ENCODE results near the gene MYH10. TPM values are rescaled to one million over a fixed set of nuclear protein-coding genes. Genes with fewer than 3 reads are reported as not detected.
A peak's percentile ranks its signal among the peaks of the same experiment; 100 is the strongest.

Gene MYH10
- total RNA-seq, 8 experiments from 2014 or later: 67.1 to 263 (median 139) TPM

DNA sequence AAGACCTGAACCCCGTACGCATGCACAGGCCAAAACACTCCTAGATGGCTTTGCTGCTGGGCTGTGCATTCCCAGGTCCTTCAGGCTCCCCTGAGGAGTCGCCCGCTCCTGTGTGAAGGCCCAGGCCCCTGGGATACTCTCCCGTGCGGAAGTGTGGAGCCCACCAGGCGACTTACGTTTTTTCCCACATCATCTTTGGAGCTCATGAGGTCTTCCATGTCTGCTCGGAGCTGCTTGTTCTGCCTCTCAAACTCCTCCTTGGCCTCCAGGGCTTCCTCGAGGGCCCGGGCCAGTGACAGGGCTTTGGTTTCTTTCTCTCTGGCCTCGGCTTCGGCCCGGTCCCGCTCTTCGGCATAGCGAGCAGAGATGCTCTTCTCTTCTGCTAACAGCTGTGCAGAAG, 138.4 kb downstream of the MYH10 start:
- no peak overlapping the region for H3K4me3 ChIP-seq
- no peak for ATAC-seq (replicated peaks in 6 of 8)
- H3K4me1 ChIP-seq (replicated peaks in 1 of 2): no peaks in the 10 kb centered on the region
- in situ Hi-C loops (cut with MboI; ENCODE audit: low pct_unique_long_range_greater_than_20kb in 2 of 9, low sequenced_read_pairs in 9 of 9, unreplicated experiment in 9 of 9): no loop called here
- no peak overlapping the region for H3K27ac ChIP-seq
- 80 to 100% (median 97%) methylated on average over 1 to 13 of the region's 17 CpGs; no CpG with 5 or more reads in 1 of the 10 experiments for WGBS, 10 experiments

DNA sequence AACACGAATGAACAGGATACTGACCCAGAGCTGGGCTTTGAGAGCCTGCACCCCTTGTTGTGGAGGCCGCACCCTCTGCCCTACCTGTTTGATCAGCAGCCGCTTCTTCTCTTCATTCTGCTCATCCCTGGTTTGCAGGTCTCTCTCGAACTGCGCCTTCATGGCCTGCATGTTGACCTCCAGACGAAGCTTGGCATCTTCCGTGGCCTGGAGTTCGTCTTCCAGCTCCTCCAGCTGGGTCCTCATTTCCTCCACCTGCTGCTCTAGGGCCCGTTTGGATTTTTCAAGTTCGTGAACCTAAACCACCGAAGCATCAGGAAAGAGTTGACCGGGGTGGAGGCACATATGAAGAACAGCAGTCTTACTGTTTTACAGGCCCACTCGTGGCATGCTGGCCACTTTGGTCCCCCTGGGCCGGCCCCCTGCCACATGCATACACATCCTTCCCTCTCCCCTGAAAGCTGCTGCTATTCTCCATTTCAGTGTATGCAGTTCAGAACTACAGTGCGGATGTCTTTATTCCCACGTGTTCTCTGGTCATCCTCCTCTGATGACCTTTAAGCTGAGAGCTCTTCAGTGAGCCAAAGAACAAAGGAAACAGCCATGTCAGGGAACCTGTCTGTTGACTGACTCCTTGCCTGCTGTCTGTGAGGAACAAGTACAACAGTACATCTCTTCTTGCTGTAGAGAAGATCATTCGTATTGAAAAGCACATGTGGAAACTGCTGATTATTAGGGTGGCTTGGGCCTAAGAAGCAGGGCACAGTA, 140.1 kb downstream of the MYH10 start:
- H3K4me1 ChIP-seq (replicated peaks in 1 of 2): no peaks in the 10 kb centered on the region
- no peak for ATAC-seq (replicated peaks in 6 of 8)
- 80 to 100% (median 89%) methylated on average over 1 to 11 of the region's 17 CpGs; no CpG with 5 or more reads in 3 of the 10 experiments for WGBS, 10 experiments
- no peak overlapping the region for H3K27ac ChIP-seq
- H3K4me3 ChIP-seq: no peak overlapping the region
- in situ Hi-C loops (cut with MboI; ENCODE audit: low pct_unique_long_range_greater_than_20kb in 2 of 9, low sequenced_read_pairs in 9 of 9, unreplicated experiment in 9 of 9): no loop called here

DNA sequence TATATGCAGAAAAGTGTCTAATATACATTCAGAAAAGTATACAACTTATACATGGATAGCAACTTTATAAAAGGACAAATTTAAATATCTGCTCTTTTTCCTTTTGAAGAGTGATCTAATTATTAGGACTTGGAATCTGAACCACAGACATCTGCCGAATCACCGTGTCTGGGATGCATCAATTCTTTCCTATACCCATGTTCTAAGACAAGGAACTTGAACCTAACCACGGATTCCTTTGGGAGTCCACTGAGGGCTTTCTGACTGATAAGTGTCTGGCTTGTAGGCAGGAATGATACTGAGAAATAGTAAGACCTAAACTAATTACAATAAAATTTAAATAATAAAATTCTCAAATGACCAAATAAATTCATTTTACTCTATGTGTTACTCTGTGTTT, 140.7 kb downstream of the MYH10 start:
- ATAC-seq (replicated peaks in 6 of 8): no peak
- H3K27ac ChIP-seq: no peak overlapping the region
- in situ Hi-C loops (cut with MboI; ENCODE audit: low pct_unique_long_range_greater_than_20kb in 2 of 9, low sequenced_read_pairs in 9 of 9, unreplicated experiment in 9 of 9): no loop called here
- H3K4me1 ChIP-seq (replicated peaks in 1 of 2): no peaks in the 10 kb centered on the region
- H3K4me3 ChIP-seq: no peak overlapping the region
- WGBS, 10 experiments: 47 to 100% (median 97%) methylated on average over 2 to 3 of the region's 3 CpGs; no CpG with 5 or more reads in 5 of the 10 experiments

DNA sequence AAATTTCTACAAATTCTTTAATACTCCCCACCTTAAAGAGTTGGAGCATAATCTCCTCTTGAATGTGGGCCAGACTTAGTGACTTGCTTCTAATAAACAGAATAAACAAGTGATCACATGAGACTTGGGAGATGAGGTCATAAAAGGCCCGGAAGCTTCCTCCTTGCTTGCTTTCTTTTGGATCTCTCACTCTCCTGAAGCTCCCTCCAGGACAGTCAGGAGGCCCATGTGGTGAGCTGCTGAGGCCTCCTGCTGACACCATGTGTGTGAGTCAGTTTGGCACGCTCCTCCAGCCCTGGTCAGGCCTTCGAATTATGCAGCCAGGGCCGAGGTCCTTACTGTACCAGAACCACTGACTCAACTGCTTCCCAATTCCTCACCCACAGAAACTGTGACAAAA, 141.6 kb downstream of the MYH10 start:
- no peak overlapping the region for H3K27ac ChIP-seq
- in situ Hi-C loops (cut with MboI; ENCODE audit: low pct_unique_long_range_greater_than_20kb in 2 of 9, low sequenced_read_pairs in 9 of 9, unreplicated experiment in 9 of 9): no loop called here
- ATAC-seq (replicated peaks in 6 of 8): peak; percentile 66 to 99 (median 85)
- no peak overlapping the region for H3K4me3 ChIP-seq
- 0 to 100% (median 69%) methylated on average over 2 to 4 of the region's 4 CpGs; no CpG with 5 or more reads in 4 of the 10 experiments for WGBS, 10 experiments
- H3K4me1 ChIP-seq (replicated peaks in 1 of 2): no peaks in the 10 kb centered on the region

DNA sequence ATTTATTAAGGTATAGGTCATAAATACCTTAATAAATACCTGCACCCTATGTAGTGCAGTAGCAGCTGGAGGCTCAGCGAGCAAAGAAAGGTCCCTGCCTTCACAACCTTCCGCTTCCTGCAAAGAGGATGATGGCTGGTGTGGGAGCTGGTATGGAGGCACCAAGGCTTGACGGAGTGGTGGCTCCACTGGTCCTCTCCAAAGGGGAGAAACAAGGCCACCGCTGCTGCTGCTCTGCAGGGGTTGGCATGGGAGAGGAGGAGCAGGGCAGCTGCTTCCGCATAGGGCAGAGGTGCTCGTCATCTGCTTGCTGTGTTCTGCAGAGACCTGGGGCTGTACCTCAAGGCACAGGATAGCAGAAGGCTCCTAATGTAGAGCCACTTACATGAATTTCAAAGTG, 142.0 kb downstream of the MYH10 start:
- Histone ChIP-seq H3K4me1 (replicated peaks in 1 of 2) (no peaks in the 10 kb centered on the region), H3K27ac (no peak overlapping the region), H3K4me3 (no peak overlapping the region)
- WGBS, 10 experiments: 83 to 100% (median 100%) methylated on average over 1 to 6 of the region's 6 CpGs; no CpG with 5 or more reads in 3 of the 10 experiments
- in situ Hi-C loops (cut with MboI; ENCODE audit: low pct_unique_long_range_greater_than_20kb in 2 of 9, low sequenced_read_pairs in 9 of 9, unreplicated experiment in 9 of 9): no loop called here
- ATAC-seq (replicated peaks in 6 of 8): peak in 6 of 8 experiments; percentile 8 to 41 (median 26)

DNA sequence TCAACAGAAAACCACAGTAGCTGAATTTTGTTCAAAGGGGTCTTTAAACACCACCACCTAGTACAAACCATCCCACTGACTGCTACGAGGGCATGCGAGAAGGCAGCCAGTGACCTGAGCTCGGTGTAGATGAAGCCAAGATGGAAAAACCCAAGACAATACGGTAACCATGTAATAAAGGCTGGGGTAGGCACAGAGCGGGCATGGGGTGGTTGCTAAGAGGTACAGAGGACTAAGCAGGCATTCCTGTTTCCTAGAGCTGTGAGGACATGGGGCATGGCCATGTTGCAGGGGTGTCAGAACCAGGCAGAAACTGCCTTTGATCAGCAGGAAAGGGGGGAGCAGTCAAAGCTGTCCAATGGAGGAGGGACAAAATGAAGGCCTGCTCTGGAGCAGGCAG, 142.8 kb downstream of the MYH10 start:
- in situ Hi-C loops (cut with MboI; ENCODE audit: low pct_unique_long_range_greater_than_20kb in 2 of 9, low sequenced_read_pairs in 9 of 9, unreplicated experiment in 9 of 9): no loop called here
- 92 to 100% (median 98%) methylated on average over 1 to 5 of the region's 5 CpGs; no CpG with 5 or more reads in 5 of the 10 experiments for WGBS, 10 experiments
- peak in 3 of 8 experiments; percentile 3 to 59 (median 12) for ATAC-seq (replicated peaks in 6 of 8)

DNA sequence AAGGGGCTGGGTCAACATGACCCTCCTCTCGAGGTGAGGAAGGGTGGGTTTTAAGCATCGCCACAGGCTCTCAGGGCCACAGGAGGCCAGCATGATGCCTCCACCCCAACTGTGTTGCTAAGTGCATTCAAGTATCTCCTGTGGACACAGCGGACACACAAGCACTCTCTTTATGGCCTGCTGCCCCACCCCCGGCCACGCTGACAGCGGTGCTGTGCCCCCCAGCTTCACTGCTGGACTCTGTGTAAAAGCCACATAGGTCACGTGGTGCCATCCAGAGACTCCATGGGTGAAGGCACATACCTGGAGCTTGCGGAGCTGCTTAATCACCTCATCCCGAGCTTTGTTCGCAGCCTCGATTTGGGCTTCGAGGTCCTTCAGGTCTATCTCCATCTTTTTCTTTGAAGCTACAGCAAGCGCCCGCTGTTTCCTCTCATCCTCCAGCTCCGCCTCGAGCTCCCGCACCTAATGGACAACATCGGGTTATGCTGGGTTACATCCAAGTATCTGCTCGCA, 143.3 kb downstream of the MYH10 start:
- no peak overlapping the region for H3K27ac ChIP-seq
- H3K4me1 ChIP-seq (replicated peaks in 1 of 2): no peaks in the 10 kb centered on the region
- in situ Hi-C loops (cut with MboI; ENCODE audit: low pct_unique_long_range_greater_than_20kb in 2 of 9, low sequenced_read_pairs in 9 of 9, unreplicated experiment in 9 of 9): no loop called here
- ATAC-seq (replicated peaks in 6 of 8): no peak
- no peak overlapping the region for H3K4me3 ChIP-seq
- 50 to 100% (median 94%) methylated on average over 2 to 13 of the region's 19 CpGs; no CpG with 5 or more reads in 3 of the 10 experiments for WGBS, 10 experiments

More for the DNA sequence above, 142.8 kb downstream of the MYH10 start:
- no peak overlapping the region for H3K27ac ChIP-seq
- no peaks in the 10 kb centered on the region for H3K4me1 ChIP-seq (replicated peaks in 1 of 2)
- no peak overlapping the region for H3K4me3 ChIP-seq

DNA sequence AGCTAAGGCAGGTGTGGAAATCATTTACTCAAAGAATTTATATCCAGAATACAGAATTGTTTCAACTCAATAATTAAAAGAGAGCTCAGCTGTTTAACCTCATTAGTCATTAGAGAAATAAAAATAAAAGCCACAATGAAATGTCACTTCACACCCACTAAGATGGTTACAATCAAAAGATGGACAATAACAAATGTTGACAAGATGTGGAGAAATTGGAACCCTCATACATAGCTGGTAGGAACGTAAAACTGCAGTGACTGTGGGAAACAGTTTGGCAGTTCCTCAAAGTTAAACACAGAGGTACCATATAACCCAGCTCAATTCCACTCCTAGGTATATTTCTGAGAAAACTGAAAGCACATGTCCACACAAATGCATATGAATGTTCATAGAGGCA, 145.0 kb downstream of the MYH10 start:
- 33 to 100% (median 100%) methylated on average over 1 of the region's 1 CpG; no CpG with 5 or more reads in 5 of the 10 experiments for WGBS, 10 experiments
- H3K4me3 ChIP-seq: no peak overlapping the region
- in situ Hi-C loops (cut with MboI; ENCODE audit: low pct_unique_long_range_greater_than_20kb in 2 of 9, low sequenced_read_pairs in 9 of 9, unreplicated experiment in 9 of 9): no loop called here
- no peak overlapping the region for H3K27ac ChIP-seq
- no peaks in the 10 kb centered on the region for H3K4me1 ChIP-seq (replicated peaks in 1 of 2)
- ATAC-seq (replicated peaks in 6 of 8): no peak

DNA sequence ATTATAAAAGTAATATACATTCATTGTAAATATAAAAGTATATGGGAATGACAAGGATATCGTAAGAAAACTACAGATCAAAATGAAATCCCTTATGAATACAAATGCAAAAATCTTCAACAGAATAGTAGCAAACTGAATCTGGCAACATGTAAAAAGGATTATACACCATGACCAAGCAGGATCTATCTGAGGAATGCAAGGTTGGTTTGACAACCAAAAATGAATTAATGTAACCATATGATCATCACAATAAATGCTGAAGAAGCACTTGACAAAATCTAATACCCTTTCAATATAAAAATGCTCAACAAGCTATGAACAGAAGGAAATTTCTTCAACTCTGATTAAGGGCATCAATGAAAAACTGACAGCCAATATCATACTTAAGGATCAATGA, 146.1 kb downstream of the MYH10 start:
- WGBS, 10 experiments: 100% methylated on average over 1 of the region's 1 CpG; no CpG with 5 or more reads in 2 of the 10 experiments
- no peak for ATAC-seq (replicated peaks in 6 of 8)
- Histone ChIP-seq H3K27ac (no peak overlapping the region), H3K4me3 (no peak overlapping the region), H3K4me1 (replicated peaks in 1 of 2) (no peaks in the 10 kb centered on the region)
- in situ Hi-C loops (cut with MboI; ENCODE audit: low pct_unique_long_range_greater_than_20kb in 2 of 9, low sequenced_read_pairs in 9 of 9, unreplicated experiment in 9 of 9): no loop called here

DNA sequence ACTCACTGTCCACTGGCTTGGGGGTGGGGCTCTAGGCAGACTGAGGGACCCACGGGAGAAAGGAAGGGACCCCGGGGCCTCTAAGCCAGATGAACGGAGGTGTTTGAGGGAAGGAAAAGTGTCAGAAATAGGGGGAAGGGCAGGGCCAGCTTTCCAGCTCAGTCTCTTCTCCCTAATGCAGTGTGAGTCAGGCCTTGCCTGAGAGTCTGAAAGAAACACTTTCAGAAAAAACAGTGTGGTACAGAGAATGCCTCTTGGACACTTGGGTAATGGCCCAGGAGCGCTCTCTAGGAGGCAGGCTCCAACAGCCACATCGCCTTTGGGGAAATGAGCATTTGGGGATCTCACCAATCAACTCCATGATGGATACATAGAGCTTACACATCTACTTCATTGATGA, 148.0 kb downstream of the MYH10 start:
- WGBS, 10 experiments: 85 to 100% (median 100%) methylated on average over 1 to 4 of the region's 5 CpGs; no CpG with 5 or more reads in 3 of the 10 experiments
- ATAC-seq (replicated peaks in 6 of 8): peak in 1 of 8 experiments; percentile 6
- in situ Hi-C loops (cut with MboI; ENCODE audit: low pct_unique_long_range_greater_than_20kb in 2 of 9, low sequenced_read_pairs in 9 of 9, unreplicated experiment in 9 of 9): no loop called here
- no peaks in the 10 kb centered on the region for H3K4me1 ChIP-seq (replicated peaks in 1 of 2)
- no peak overlapping the region for H3K4me3 ChIP-seq
- no peak overlapping the region for H3K27ac ChIP-seq

DNA sequence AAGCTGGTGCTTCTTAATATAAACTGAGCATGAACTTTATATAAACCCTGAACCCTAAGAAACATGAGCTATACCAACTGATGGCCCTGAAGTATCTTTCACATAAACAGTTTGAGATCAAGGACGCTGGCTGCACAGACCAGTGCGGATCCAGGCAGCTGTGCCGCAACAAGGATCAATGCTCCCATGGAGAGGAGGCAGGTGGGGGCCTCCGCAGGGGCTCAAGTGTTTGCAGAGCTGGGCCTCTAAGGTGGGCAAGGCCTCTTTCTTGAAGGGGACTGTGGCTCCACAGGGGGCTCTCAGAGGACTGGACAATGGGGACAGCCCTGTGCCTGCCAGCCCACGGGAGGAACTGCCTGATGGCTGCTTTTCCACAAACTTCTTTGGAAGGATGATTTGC, 148.8 kb downstream of the MYH10 start:
- H3K4me1 ChIP-seq (replicated peaks in 1 of 2): no peaks in the 10 kb centered on the region
- no peak overlapping the region for H3K27ac ChIP-seq
- WGBS, 10 experiments: 80 to 100% (median 98%) methylated on average over 1 to 4 of the region's 5 CpGs; no CpG with 5 or more reads in 6 of the 10 experiments
- in situ Hi-C loops (cut with MboI; ENCODE audit: low pct_unique_long_range_greater_than_20kb in 2 of 9, low sequenced_read_pairs in 9 of 9, unreplicated experiment in 9 of 9): no loop called here
- no peak for ATAC-seq (replicated peaks in 6 of 8)
- H3K4me3 ChIP-seq: no peak overlapping the region

DNA sequence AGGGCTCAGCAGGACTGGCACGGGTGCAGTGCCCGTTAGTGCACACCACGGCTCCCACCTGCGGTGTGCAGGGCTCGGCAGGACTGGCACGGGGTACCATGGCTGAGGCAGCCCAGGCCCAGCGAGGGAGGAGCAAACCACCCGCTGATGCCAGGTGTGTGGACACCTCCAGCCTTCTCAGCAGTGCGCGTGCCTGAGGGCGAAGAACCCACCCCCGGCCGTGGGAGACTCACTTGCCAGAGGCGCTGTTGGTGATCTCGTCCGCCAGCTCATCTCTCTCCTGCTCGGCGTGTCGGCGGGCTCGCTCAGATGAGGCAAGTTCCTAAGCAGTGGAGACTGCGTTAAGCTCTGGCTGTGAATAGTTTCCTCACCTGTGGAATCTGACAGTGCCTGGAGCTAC, 149.4 kb downstream of the MYH10 start:
- WGBS, 10 experiments: 60 to 100% (median 100%) methylated on average over 1 to 6 of the region's 22 CpGs; no CpG with 5 or more reads in 5 of the 10 experiments
- H3K4me1 ChIP-seq (replicated peaks in 1 of 2): no peaks in the 10 kb centered on the region
- peak in 1 of 8 experiments; percentile 12 for ATAC-seq (replicated peaks in 6 of 8)
- in situ Hi-C loops (cut with MboI; ENCODE audit: low pct_unique_long_range_greater_than_20kb in 2 of 9, low sequenced_read_pairs in 9 of 9, unreplicated experiment in 9 of 9): no loop called here
- H3K4me3 ChIP-seq: no peak overlapping the region
- no peak overlapping the region for H3K27ac ChIP-seq

DNA sequence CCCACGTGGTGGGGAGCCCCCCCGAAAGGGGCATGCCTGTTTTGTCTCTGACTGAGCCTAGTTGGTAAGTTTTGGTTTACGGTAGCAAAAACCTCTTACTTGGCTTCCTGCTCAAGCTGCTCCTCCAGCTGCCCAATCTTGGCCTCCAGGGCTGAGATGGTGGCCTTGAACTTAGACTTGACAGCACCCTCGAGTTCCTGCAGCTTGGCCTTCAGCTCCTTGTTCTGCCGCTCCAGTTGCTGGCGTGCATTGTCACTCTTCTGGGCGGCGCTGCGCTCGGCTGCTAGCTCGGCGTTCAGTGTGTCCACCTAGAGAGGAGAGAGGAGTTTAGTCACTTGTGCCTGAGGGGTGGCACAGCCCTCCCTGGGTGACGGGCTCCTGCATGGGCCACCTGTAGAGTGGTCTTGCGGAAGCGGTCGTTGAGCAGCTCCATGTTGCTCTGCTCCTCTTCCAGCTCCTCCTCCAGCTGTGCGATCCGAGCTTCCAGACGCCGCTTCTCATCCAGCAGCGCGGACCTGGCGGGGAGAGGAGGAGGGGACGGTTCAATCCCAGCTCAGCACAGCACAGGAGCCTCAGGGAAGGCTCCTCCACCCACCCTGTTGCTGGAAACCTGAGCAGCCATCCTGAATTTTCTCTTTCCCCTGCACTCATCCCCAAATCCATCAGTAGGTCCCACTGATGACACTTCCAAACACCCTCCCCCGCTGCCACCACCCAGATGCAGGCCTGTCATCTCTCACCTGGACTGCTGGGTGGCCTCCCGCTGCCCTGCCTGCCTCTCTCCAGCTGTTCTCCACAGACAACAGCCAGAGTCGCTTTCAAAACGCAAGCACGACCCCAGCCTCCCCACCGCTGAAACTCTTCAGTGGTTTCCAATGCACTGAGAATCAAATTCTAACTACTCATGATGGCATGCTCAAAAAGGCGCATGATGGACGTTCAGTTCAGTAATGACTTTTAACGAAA, 150.2 kb downstream of the MYH10 start:
- Histone ChIP-seq H3K4me3 (no peak overlapping the region), H3K4me1 (replicated peaks in 1 of 2) (no peaks in the 10 kb centered on the region), H3K27ac (no peak overlapping the region)
- 20 to 100% (median 97%) methylated on average over 1 to 16 of the region's 33 CpGs; no CpG with 5 or more reads in 2 of the 10 experiments for WGBS, 10 experiments
- peak in 3 of 8 experiments; percentile 4 to 18 (median 12) for ATAC-seq (replicated peaks in 6 of 8)
- in situ Hi-C loops (cut with MboI; ENCODE audit: low pct_unique_long_range_greater_than_20kb in 2 of 9, low sequenced_read_pairs in 9 of 9, unreplicated experiment in 9 of 9): no loop called here
